ENCODE results near the gene DGKA. TPM values are rescaled to one million over a fixed set of nuclear protein-coding genes. Genes with fewer than 3 reads are reported as not detected.

The DGKA gene
- total RNA-seq, 4 donors from 2014 or later: 95.7 to 209 (median 159) TPM

DNA sequence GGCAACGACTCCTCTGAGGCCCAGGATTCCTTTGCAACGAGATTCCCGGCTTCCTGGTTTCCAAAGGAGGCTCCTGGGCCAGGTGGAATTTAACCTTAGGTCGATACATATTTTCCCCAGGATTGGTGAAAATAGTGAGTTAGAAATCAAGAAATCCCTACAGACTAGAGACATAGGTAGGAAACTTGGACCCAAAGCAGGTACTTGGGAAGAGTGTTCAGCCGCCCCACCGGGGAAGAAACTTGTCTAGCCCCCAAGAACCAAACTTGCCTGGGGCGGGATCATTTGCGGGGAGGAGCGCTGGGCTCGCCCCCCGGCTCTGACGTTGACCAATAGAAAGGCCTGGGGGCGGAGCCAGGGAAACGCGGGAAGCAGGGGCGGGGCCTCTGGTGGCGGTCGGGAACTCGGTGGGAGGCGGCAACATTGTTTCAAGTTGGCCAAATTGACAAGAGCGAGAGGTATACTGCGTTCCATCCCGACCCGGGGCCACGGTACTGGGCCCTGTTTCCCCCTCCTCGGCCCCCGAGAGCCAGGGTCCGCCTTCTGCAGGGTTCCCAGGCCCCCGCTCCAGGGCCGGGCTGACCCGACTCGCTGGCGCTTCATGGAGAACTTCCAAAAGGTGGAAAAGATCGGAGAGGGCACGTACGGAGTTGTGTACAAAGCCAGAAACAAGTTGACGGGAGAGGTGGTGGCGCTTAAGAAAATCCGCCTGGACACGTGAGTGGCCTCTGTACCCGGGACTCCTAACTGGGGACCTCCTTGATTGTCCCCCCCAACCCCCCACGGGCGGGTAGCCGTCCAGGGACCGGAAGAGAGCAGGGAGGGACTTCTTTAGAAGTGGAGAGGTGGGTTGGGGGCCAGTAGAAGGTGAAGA lies 35.7 kb downstream of the DGKA start, which contains the start of gene CDK2:
CDK2 (plus strand) TSS at position 423 of the 874 bp plus-strand sequence; CDS start at position 602, 179 bp downstream.
- 0% methylated on average over 23 to 33 of the region's 45 CpGs for WGBS, 2 donors
- H3K9me3 ChIP-seq: no peaks in the 10 kb centered on the region
- peak in 3 of 4 donors; percentile 51 to 83 (median 80) for TF ChIP-seq POLR2A (IDR thresholded peaks at IDR 0.05)
- TF ChIP-seq, protein P1, sequence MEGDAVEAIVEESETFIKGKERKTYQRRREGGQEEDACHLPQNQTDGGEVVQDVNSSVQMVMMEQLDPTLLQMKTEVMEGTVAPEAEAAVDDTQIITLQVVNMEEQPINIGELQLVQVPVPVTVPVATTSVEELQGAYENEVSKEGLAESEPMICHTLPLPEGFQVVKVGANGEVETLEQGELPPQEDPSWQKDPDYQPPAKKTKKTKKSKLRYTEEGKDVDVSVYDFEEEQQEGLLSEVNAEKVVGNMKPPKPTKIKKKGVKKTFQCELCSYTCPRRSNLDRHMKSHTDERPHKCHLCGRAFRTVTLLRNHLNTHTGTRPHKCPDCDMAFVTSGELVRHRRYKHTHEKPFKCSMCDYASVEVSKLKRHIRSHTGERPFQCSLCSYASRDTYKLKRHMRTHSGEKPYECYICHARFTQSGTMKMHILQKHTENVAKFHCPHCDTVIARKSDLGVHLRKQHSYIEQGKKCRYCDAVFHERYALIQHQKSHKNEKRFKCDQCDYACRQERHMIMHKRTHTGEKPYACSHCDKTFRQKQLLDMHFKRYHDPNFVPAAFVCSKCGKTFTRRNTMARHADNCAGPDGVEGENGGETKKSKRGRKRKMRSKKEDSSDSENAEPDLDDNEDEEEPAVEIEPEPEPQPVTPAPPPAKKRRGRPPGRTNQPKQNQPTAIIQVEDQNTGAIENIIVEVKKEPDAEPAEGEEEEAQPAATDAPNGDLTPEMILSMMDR (IDR thresholded peaks at IDR 0.05): no peak
- H3K4me3 ChIP-seq: peak within 1 kb of the TSS; percentile 68 to 90 (median 82)
- H3K4me1 ChIP-seq: peaks cover 9 to 33% (median 12%) of the 10 kb centered on the region in 3 donors
- H3K27me3 ChIP-seq: no peaks in the 10 kb centered on the region
- peak within 1 kb of the TSS; percentile 88 to 93 (median 91) for H3K27ac ChIP-seq
- H3K36me3 ChIP-seq: peaks cover 0 to 25% (median 0%) of the 10 kb centered on the region in 3 donors
- DNase-seq: peak; percentile 40
- intact Hi-C loops (cut with DNase I): no loop called here

DNA sequence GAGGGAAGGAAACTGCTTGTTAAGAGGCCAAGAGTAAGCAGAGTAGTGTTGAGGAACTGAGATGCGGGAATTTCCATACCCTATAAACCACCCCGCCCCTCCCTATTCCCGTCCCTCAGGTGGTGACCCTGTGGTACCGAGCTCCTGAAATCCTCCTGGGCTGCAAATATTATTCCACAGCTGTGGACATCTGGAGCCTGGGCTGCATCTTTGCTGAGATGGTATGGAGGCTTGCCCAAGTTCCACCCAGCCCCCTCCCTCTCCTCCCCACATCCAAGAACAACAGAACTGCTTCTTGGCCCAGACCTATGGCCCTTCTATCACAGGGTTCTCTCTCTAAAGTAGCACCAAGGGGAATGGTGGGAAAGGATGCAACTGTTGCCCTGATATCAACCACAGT lies 38.4 kb downstream of the DGKA start:
- no peaks in the 10 kb centered on the region for H3K9me3 ChIP-seq
- DNase-seq: no peak
- WGBS, 2 donors: 88 to 94% methylated on average over 4 of the region's 4 CpGs
- H3K4me1 ChIP-seq: peaks cover 9 to 46% (median 23%) of the 10 kb centered on the region in 3 donors
- intact Hi-C loops (cut with DNase I): no loop called here
- no peak overlapping the region for H3K4me3 ChIP-seq
- H3K27me3 ChIP-seq: no peaks in the 10 kb centered on the region
- no peak for TF ChIP-seq POLR2A (IDR thresholded peaks at IDR 0.05)
- TF ChIP-seq, protein P1 (IDR thresholded peaks at IDR 0.05): no peak
- no peak overlapping the region for H3K27ac ChIP-seq
- H3K36me3 ChIP-seq: peaks cover 0 to 26% (median 0%) of the 10 kb centered on the region in 3 donors

GRCh38 chr12:55970775-55971174 lies 39.8 kb downstream of the DGKA start:
- TF ChIP-seq POLR2A (IDR thresholded peaks at IDR 0.05): no peak
- TF ChIP-seq, protein P1 (IDR thresholded peaks at IDR 0.05): no peak
- Histone ChIP-seq H3K27ac (peak overlapping the region in 2 of 4 donors; percentile 62 to 94), H3K36me3 (peaks cover 0 to 28% (median 0%) of the 10 kb centered on the region in 3 donors), H3K27me3 (no peaks in the 10 kb centered on the region), H3K9me3 (no peaks in the 10 kb centered on the region), H3K4me3 (no peak overlapping the region), H3K4me1 (peaks cover 18 to 55% (median 33%) of the 10 kb centered on the region in 3 donors)
- intact Hi-C loops (cut with DNase I): no loop called here
- 78 to 85% methylated on average over 4 to 6 of the region's 7 CpGs for WGBS, 2 donors
- no peak for DNase-seq

- H3K4me1 ChIP-seq: peaks cover 16 to 59% (median 41%) of the 10 kb centered on the region in 3 donors
- H3K36me3 ChIP-seq: peaks cover 0 to 40% (median 0%) of the 10 kb centered on the region in 3 donors
- no peaks in the 10 kb centered on the region for H3K27me3 ChIP-seq
- no peak for DNase-seq
- whole genome bisulfite sequencing, 2 donors: 37 to 56% methylated on average over 3 of the region's 3 CpGs
- intact Hi-C loops (cut with DNase I): no loop called here
- H3K27ac ChIP-seq: peak overlapping the region; percentile 62 to 97 (median 92)
- no peak overlapping the region for H3K4me3 ChIP-seq
- TF ChIP-seq, protein P1 (IDR thresholded peaks at IDR 0.05): no peak
- TF ChIP-seq POLR2A (IDR thresholded peaks at IDR 0.05): no peak
- H3K9me3 ChIP-seq: no peaks in the 10 kb centered on the region
Observed at GRCh38 chr12:55972042-55972441, 41.1 kb downstream of the DGKA start.

GRCh38 chr12:55972456-55972855 lies 41.5 kb downstream of the DGKA start:
- H3K4me1 ChIP-seq: peaks cover 12 to 59% (median 40%) of the 10 kb centered on the region in 3 donors
- no peak for DNase-seq
- peaks cover 0 to 44% (median 0%) of the 10 kb centered on the region in 3 donors for H3K36me3 ChIP-seq
- H3K27me3 ChIP-seq: no peaks in the 10 kb centered on the region
- WGBS, 2 donors: 24 to 27% methylated on average over 1 of the region's 1 CpG
- TF ChIP-seq, protein P1 (IDR thresholded peaks at IDR 0.05): no peak
- TF ChIP-seq POLR2A (IDR thresholded peaks at IDR 0.05): no peak
- peak overlapping the region; percentile 91 to 97 (median 96) for H3K27ac ChIP-seq
- H3K4me3 ChIP-seq: peak overlapping the region; percentile 44 to 75 (median 60)
- intact Hi-C loops (cut with DNase I): no loop called here
- H3K9me3 ChIP-seq: no peaks in the 10 kb centered on the region
